ENCODE data around the gene C5orf46. TPM values are rescaled to one million over a fixed set of nuclear protein-coding genes. Genes with fewer than 3 reads are reported as not detected.

C5orf46 gene
- polyA plus RNA-seq, 1 of the 3 experiments (the other 2 are of a cell fraction): 4.1 TPM

- H3K79me2 ChIP-seq (ENCODE audit: insufficient read depth): no peaks in the 10 kb centered on the region
- no peaks in the 10 kb centered on the region for H3K27me3 ChIP-seq (ENCODE audit: insufficient read depth)
- no peak overlapping the region; a peak in 1 of 4 replicates for H3K27ac ChIP-seq (ENCODE audit: low read depth in 2 of 2, low read length in 1 of 2)
- CTCF ChIA-PET: interaction anchor here (0.6 to 5.6 kb wide), 33 partner anchors 9 to 855 kb away, joined by 3 to 75 read pairs (median 3); partner anchors contain the start of gene SCGB3A2
- no peak overlapping the region; a peak in 1 of 4 replicates for H3K4me3 ChIP-seq (ENCODE audit: low read depth in 2 of 2, low read length in 1 of 2)
- peak; percentile 3 for DNase-seq
- no peaks in the 10 kb centered on the region for H3K9me2 ChIP-seq
- H2AFZ ChIP-seq (ENCODE audit: low read depth): no peak overlapping the region
- POLR2A ChIA-PET: no interaction called here
- H3K9ac ChIP-seq: no peak overlapping the region
- no peaks in the 10 kb centered on the region for H3K9me3 ChIP-seq
- H3K4me2 ChIP-seq: no peak overlapping the region
- no peaks in the 10 kb centered on the region for H4K20me1 ChIP-seq (ENCODE audit: insufficient read depth)
- H3K36me3 ChIP-seq (replicated peaks in 1 of 2; ENCODE audit: control insufficient read depth in 1 of 2, insufficient read depth in 2 of 2, low read length in 1 of 2): peaks cover 0 to 5% of the 10 kb centered on the region in 2 experiments
- WGBS (ENCODE audit: low lambda C conversion rate): 2% methylated on average over 3 of the region's 3 CpGs
- TF ChIP-seq SMC3 (IDR thresholded peaks at IDR 0.05; ENCODE audit: low read depth, low read length) (peak; percentile 65), CTCF (IDR thresholded peaks at IDR 0.05) (peak; percentile 87), RAD21 (IDR thresholded peaks at IDR 0.05; ENCODE audit: low read length) (peak; percentile 69), POLR2AphosphoS5 (IDR thresholded peaks at IDR 0.05; ENCODE audit: low read depth, low read length) (no peak)
- no peaks in the 10 kb centered on the region; a peak in 1 of 4 replicates for H3K4me1 ChIP-seq (ENCODE audit: control insufficient read depth in 1 of 2, insufficient read depth in 2 of 2, low read depth in 1 of 2, low read length in 1 of 2)
- peaks cover 5% of the 10 kb centered on the region for H3F3A ChIP-seq (replicated peaks; ENCODE audit: insufficient read depth)
Measured at GRCh38 chr5:147887026-147887627, 19.2 kb downstream of the C5orf46 start.

GRCh38 chr5:147882586-147883313, 23.6 kb downstream of the C5orf46 start:
- Histone ChIP-seq H3K4me1 (ENCODE audit: control insufficient read depth in 1 of 2, insufficient read depth in 2 of 2, low read depth in 1 of 2, low read length in 1 of 2) (no peaks in the 10 kb centered on the region), H3K4me2 (no peak overlapping the region), H3K27ac (ENCODE audit: low read depth in 2 of 2, low read length in 1 of 2) (no peak overlapping the region), H3K79me2 (ENCODE audit: insufficient read depth) (no peaks in the 10 kb centered on the region), H2AFZ (ENCODE audit: low read depth) (no peak overlapping the region), H3K4me3 (ENCODE audit: low read depth in 2 of 2, low read length in 1 of 2) (no peak overlapping the region), H3K9me2 (no peaks in the 10 kb centered on the region), H3K36me3 (replicated peaks in 1 of 2; ENCODE audit: control insufficient read depth in 1 of 2, insufficient read depth in 2 of 2, low read length in 1 of 2) (peaks cover 0 to 5% of the 10 kb centered on the region in 2 experiments), H3K27me3 (ENCODE audit: insufficient read depth) (no peaks in the 10 kb centered on the region), H3K9me3 (no peaks in the 10 kb centered on the region), H4K20me1 (ENCODE audit: insufficient read depth) (no peaks in the 10 kb centered on the region), H3F3A (replicated peaks; ENCODE audit: insufficient read depth) (peaks cover 5% of the 10 kb centered on the region), H3K9ac (no peak overlapping the region)
- ChIA-PET POLR2A (no interaction called here), CTCF (interaction anchor here (0.6 to 5.1 kb wide), 4 partner anchors 24 to 52 kb away, joined by 3 to 35 read pairs (median 4); no protein-coding TSS in a partner anchor)
- DNase-seq: no peak
- WGBS (ENCODE audit: low lambda C conversion rate): 41% methylated on average over 6 of the region's 6 CpGs
- TF ChIP-seq FOSL2 (IDR thresholded peaks at IDR 0.05; ENCODE audit: borderline replicate concordance, low read depth) (no peak), RFX5 (IDR thresholded peaks at IDR 0.05; ENCODE audit: low read length) (no peak), CHD2 (IDR thresholded peaks at IDR 0.05; ENCODE audit: low read length, partially characterized antibody) (no peak), POLR2AphosphoS5 (IDR thresholded peaks at IDR 0.05; ENCODE audit: low read depth, low read length) (no peak), GABPA (IDR thresholded peaks at IDR 0.05; ENCODE audit: low read depth) (no peak), TAF1 (IDR thresholded peaks at IDR 0.05; ENCODE audit: borderline replicate concordance, low read depth, low read length) (no peak), GATA2 (CRISPR knock-in tag; IDR thresholded peaks at IDR 0.05) (no peak), ELF1 (IDR thresholded peaks at IDR 0.05) (no peak), CTCF (IDR thresholded peaks at IDR 0.05) (no peak), SIN3A (IDR thresholded peaks at IDR 0.05; ENCODE audit: borderline replicate concordance, low read depth, low read length) (no peak), YY1 (IDR thresholded peaks at IDR 0.05; ENCODE audit: low read depth) (no peak)
- TF ChIP-seq, protein P1, sequence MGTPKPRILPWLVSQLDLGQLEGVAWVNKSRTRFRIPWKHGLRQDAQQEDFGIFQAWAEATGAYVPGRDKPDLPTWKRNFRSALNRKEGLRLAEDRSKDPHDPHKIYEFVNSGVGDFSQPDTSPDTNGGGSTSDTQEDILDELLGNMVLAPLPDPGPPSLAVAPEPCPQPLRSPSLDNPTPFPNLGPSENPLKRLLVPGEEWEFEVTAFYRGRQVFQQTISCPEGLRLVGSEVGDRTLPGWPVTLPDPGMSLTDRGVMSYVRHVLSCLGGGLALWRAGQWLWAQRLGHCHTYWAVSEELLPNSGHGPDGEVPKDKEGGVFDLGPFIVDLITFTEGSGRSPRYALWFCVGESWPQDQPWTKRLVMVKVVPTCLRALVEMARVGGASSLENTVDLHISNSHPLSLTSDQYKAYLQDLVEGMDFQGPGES (IDR thresholded peaks at IDR 0.05; ENCODE audit: low read depth, low read length): no peak
- TF ChIP-seq, protein P2, sequence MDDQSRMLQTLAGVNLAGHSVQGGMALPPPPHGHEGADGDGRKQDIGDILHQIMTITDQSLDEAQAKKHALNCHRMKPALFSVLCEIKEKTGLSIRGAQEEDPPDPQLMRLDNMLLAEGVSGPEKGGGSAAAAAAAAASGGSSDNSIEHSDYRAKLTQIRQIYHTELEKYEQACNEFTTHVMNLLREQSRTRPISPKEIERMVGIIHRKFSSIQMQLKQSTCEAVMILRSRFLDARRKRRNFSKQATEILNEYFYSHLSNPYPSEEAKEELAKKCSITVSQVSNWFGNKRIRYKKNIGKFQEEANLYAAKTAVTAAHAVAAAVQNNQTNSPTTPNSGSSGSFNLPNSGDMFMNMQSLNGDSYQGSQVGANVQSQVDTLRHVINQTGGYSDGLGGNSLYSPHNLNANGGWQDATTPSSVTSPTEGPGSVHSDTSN (IDR thresholded peaks at IDR 0.05): no peak
- TF ChIP-seq, protein P3, sequence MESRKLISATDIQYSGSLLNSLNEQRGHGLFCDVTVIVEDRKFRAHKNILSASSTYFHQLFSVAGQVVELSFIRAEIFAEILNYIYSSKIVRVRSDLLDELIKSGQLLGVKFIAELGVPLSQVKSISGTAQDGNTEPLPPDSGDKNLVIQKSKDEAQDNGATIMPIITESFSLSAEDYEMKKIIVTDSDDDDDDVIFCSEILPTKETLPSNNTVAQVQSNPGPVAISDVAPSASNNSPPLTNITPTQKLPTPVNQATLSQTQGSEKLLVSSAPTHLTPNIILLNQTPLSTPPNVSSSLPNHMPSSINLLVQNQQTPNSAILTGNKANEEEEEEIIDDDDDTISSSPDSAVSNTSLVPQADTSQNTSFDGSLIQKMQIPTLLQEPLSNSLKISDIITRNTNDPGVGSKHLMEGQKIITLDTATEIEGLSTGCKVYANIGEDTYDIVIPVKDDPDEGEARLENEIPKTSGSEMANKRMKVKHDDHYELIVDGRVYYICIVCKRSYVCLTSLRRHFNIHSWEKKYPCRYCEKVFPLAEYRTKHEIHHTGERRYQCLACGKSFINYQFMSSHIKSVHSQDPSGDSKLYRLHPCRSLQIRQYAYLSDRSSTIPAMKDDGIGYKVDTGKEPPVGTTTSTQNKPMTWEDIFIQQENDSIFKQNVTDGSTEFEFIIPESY (IDR thresholded peaks at IDR 0.05; ENCODE audit: borderline replicate concordance, low read depth): no peak
